ENCODE measurements around the gene GPR17. TPM values are rescaled to one million over a fixed set of nuclear protein-coding genes. Genes with fewer than 3 reads are reported as not detected.

Gene GPR17
- total RNA-seq, 1 donor from 2014 or later, result not detected

- Histone ChIP-seq H3K9me3 (ENCODE audit: low read depth) (no peaks in the 10 kb centered on the region), H3K36me3 (no peaks in the 10 kb centered on the region), H3K27ac (no peak overlapping the region), H3K4me3 (peak overlapping the region; percentile 43), H3K9ac (no peak overlapping the region), H3K27me3 (peaks cover 22% of the 10 kb centered on the region), H3K4me1 (peaks cover 3% of the 10 kb centered on the region), H3F3A (ENCODE audit: low read depth) (peaks cover 3% of the 10 kb centered on the region), H2AFZ (replicated peaks) (peak overlapping the region; percentile 98), H4K20me1 (ENCODE audit: low read depth) (no peaks in the 10 kb centered on the region), H3K4me2 (peak overlapping the region; percentile 77), H3K79me2 (ENCODE audit: low read depth) (no peaks in the 10 kb centered on the region)
- no peak for TF ChIP-seq EZH2phosphoT487 (IDR thresholded peaks at IDR 0.05)
- TF ChIP-seq CTCF (IDR thresholded peaks at IDR 0.05), result no peak
- Mint-ChIP-seq H3K9me3 (peaks cover 18% of the 10 kb centered on the region), H3K36me3 (no peaks in the 10 kb centered on the region), H3K27me3 (ENCODE audit: insufficient read depth, low read depth) (peaks cover 9% of the 10 kb centered on the region), H3K4me3 (no peak overlapping the region), H3K4me1 (no peaks in the 10 kb centered on the region), H3K27ac (no peak overlapping the region)
- DNase-seq (ENCODE audit: low spot score), result no peak
Observed at GRCh38 chr2:127694986-127695385, 49.0 kb downstream of the GPR17 start.

GRCh38 chr2:127695491-127696472 lies 49.8 kb downstream of the GPR17 start:
- Histone ChIP-seq H4K20me1 (ENCODE audit: low read depth) (no peaks in the 10 kb centered on the region), H3K36me3 (no peaks in the 10 kb centered on the region), H3K27me3 (peaks cover 22% of the 10 kb centered on the region), H2AFZ (replicated peaks) (peak overlapping the region; percentile 98), H3K4me3 (peak overlapping the region; percentile 43), H3K4me2 (peak overlapping the region; percentile 77), H3K9me3 (ENCODE audit: low read depth) (no peaks in the 10 kb centered on the region), H3K4me1 (peaks cover 11% of the 10 kb centered on the region), H3K79me2 (ENCODE audit: low read depth) (no peaks in the 10 kb centered on the region), H3F3A (ENCODE audit: low read depth) (peaks cover 11% of the 10 kb centered on the region), H3K27ac (no peak overlapping the region), H3K9ac (no peak overlapping the region)
- Mint-ChIP-seq H3K27ac (no peak overlapping the region), H3K4me3 (no peak overlapping the region), H3K9me3 (peaks cover 12% of the 10 kb centered on the region), H3K36me3 (no peaks in the 10 kb centered on the region), H3K4me1 (peaks cover 7% of the 10 kb centered on the region), H3K27me3 (ENCODE audit: insufficient read depth, low read depth) (peaks cover 9% of the 10 kb centered on the region)
- peak; percentile 73 for TF ChIP-seq CTCF (IDR thresholded peaks at IDR 0.05)
- TF ChIP-seq EZH2phosphoT487 (IDR thresholded peaks at IDR 0.05), result no peak
- peak; percentile 34 for TF ChIP-seq EZH2 (IDR thresholded peaks at IDR 0.05)
- DNase-seq (ENCODE audit: low spot score), result peak; percentile 83

- Histone ChIP-seq H3K9ac (no peak overlapping the region), H3K4me2 (no peak overlapping the region), H2AFZ (replicated peaks) (no peak overlapping the region), H3K36me3 (no peaks in the 10 kb centered on the region), H3K27ac (no peak overlapping the region), H4K20me1 (ENCODE audit: low read depth) (peaks cover 6% of the 10 kb centered on the region), H3K9me3 (ENCODE audit: low read depth) (no peaks in the 10 kb centered on the region), H3K4me1 (peaks cover 16% of the 10 kb centered on the region), H3F3A (ENCODE audit: low read depth) (peaks cover 28% of the 10 kb centered on the region), H3K27me3 (peaks cover 22% of the 10 kb centered on the region), H3K79me2 (ENCODE audit: low read depth) (peaks cover 6% of the 10 kb centered on the region), H3K4me3 (no peak overlapping the region)
- Mint-ChIP-seq H3K4me3 (no peak overlapping the region), H3K27me3 (ENCODE audit: insufficient read depth, low read depth) (peaks cover 3% of the 10 kb centered on the region), H3K9me3 (peaks cover 2% of the 10 kb centered on the region), H3K27ac (peak overlapping the region; percentile 63), H3K4me1 (peaks cover 12% of the 10 kb centered on the region), H3K36me3 (peaks cover 5% of the 10 kb centered on the region)
- no peak for TF ChIP-seq EZH2phosphoT487 (IDR thresholded peaks at IDR 0.05)
- no peak for TF ChIP-seq EZH2 (IDR thresholded peaks at IDR 0.05)
- no peak for TF ChIP-seq CTCF (IDR thresholded peaks at IDR 0.05)
- DNase-seq (ENCODE audit: low spot score), result no peak
Observed at GRCh38 chr2:127697482-127698180, 51.7 kb downstream of the GPR17 start.
